Ishikawa (cell line): ENCODE data around the gene BLID.

Source experiments
- CEBPB ChIP-seq: IDR thresholded peaks from 2 replicates; pipeline ENCODE4 v1.6.1; 2012
- EGR1 ChIP-seq: IDR thresholded peaks from 2 replicates; pipeline ENCODE4 v1.6.1; 2012
- EP300 ChIP-seq: IDR thresholded peaks from 2 replicates; pipeline ENCODE4 v1.6.1; 2012; ENCODE audit warnings: borderline replicate concordance
- RAD21 ChIP-seq: IDR thresholded peaks from 2 replicates; pipeline ENCODE4 v1.6.1; 2012; ENCODE audit warnings: low read depth
- YY1 ChIP-seq: IDR thresholded peaks from 2 replicates; pipeline ENCODE4 v1.6.1; 2012; ENCODE audit warnings: low read depth
- TF ChIP-seq, protein P1 (sequence below): IDR thresholded peaks from 2 replicates; pipeline ENCODE4 v1.6.1; 2012
- TF ChIP-seq, protein P2 (sequence below): IDR thresholded peaks from 2 replicates; pipeline ENCODE4 v1.6.1; 2012; ENCODE audit warnings: low read depth, mild to moderate bottlenecking
- TF ChIP-seq, protein P3 (sequence below): IDR thresholded peaks from 2 replicates; pipeline ENCODE4 v1.6.1; 2012

DNA sequence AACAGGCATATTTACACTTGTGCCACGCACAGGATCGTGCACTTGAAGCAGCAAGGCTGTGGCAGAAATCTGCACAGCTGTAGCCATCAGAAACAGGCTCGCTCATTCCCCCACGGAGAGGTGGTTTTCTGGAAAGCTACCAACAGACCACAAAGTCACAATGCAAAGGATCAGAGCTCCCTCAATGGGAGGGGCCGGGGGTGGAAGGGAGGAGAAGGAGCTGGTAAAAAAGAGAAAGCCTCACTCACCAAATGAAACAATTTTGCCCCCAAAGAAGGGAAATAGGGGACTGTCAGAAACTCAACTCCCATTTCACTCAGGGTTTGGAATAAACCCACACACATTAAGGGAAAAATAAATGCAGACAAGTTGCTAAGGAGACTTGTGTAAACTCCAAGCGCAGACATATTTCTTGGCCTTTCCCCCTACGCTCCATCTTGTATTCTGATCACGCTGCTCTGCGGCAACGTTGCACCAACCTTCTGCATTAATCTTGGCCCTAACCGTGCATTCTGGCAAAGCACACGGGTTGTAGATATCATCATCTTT is 43.2 kb upstream of the BLID start:
- TF ChIP-seq, protein P1, sequence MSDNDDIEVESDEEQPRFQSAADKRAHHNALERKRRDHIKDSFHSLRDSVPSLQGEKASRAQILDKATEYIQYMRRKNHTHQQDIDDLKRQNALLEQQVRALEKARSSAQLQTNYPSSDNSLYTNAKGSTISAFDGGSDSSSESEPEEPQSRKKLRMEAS = no peak
- TF ChIP-seq, protein P2, sequence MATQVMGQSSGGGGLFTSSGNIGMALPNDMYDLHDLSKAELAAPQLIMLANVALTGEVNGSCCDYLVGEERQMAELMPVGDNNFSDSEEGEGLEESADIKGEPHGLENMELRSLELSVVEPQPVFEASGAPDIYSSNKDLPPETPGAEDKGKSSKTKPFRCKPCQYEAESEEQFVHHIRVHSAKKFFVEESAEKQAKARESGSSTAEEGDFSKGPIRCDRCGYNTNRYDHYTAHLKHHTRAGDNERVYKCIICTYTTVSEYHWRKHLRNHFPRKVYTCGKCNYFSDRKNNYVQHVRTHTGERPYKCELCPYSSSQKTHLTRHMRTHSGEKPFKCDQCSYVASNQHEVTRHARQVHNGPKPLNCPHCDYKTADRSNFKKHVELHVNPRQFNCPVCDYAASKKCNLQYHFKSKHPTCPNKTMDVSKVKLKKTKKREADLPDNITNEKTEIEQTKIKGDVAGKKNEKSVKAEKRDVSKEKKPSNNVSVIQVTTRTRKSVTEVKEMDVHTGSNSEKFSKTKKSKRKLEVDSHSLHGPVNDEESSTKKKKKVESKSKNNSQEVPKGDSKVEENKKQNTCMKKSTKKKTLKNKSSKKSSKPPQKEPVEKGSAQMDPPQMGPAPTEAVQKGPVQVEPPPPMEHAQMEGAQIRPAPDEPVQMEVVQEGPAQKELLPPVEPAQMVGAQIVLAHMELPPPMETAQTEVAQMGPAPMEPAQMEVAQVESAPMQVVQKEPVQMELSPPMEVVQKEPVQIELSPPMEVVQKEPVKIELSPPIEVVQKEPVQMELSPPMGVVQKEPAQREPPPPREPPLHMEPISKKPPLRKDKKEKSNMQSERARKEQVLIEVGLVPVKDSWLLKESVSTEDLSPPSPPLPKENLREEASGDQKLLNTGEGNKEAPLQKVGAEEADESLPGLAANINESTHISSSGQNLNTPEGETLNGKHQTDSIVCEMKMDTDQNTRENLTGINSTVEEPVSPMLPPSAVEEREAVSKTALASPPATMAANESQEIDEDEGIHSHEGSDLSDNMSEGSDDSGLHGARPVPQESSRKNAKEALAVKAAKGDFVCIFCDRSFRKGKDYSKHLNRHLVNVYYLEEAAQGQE = no peak
- TF ChIP-seq CEBPB (no peak), EP300 (no peak), YY1 (no peak), RAD21 (no peak), EGR1 (no peak)
- TF ChIP-seq, protein P3, sequence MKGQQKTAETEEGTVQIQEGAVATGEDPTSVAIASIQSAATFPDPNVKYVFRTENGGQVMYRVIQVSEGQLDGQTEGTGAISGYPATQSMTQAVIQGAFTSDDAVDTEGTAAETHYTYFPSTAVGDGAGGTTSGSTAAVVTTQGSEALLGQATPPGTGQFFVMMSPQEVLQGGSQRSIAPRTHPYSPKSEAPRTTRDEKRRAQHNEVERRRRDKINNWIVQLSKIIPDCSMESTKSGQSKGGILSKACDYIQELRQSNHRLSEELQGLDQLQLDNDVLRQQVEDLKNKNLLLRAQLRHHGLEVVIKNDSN = no peak
